GM18511 (cell line): ENCODE data around the gene BET1.
A peak's percentile ranks its signal among the peaks of the same experiment; 100 is the strongest.

ENCODE experiments used
- ATAC-seq: cut with Tn5 transposase; IDR thresholded peaks from one replicate; pipeline ENCODE4 v1.9.1; 2021; ENCODE audit warnings: mild to moderate bottlenecking, moderate library complexity; ENCODE audit not compliant: unreplicated experiment

BET1 gene

DNA sequence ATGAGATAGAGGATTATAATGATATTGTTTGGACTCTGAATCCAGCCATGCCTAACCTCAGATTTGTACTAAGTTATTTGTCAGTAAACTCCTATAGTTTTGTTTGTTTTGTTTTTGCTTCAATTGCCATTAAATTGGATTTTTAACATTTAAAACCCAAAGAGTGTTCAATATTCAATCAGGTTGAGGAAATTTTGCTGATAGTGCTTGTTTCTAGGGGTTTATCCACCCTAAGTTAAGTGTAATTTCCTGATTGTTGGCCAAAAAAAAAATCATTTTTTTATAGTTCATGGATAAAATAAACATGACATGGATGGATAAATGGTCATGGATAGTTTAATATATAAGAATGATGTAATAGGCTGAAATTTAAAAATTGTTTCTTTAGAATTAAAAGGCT lies 11.4 kb upstream of the BET1 start:
- no peak for ATAC-seq

GRCh38 chr7:94012746-94013145 lies 8.6 kb upstream of the BET1 start:
- ATAC-seq, result no peak

- no peak for ATAC-seq
These were observed 7.7 kb upstream of the BET1 start for GRCh38 chr7:94011714-94012353.

DNA sequence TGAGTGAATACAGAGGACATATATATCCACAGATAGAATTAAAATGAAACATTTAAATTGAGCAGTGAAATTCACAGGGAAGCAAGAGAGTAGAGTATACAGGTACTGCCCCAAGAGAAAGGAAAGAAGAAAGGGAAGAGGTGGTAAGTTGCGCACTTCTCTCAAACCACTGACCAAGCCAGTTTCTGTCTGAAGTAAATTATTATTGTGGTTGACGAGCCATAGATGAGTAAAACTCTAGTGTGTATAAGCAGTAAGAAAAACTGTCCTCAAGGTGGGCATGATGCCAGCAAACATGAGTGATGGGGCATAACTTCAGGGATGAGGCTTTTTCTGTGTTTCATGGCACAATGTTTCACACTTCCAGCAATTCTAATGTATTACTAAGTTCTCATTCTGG lies 4.4 kb upstream of the BET1 start:
- ATAC-seq, result no peak

DNA sequence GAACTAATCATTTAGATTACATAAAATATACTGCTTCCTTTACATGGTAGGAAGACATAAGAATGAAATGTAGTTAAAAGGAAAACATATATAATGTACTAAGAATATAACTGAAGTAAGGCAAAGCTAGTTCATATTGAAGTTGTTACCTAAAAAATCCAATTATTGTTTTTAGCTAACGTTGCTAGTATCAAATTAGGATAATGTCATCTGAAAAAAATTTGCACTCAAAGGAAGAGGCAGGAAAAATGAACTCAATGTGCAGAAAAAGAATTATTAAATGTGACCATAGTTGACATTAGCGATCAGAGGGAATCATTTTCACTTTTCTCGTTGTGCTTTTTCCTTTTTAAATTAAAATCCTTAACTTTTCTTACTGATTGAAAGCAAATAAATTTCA lies 1.6 kb upstream of the BET1 start:
- ATAC-seq, result no peak

DNA sequence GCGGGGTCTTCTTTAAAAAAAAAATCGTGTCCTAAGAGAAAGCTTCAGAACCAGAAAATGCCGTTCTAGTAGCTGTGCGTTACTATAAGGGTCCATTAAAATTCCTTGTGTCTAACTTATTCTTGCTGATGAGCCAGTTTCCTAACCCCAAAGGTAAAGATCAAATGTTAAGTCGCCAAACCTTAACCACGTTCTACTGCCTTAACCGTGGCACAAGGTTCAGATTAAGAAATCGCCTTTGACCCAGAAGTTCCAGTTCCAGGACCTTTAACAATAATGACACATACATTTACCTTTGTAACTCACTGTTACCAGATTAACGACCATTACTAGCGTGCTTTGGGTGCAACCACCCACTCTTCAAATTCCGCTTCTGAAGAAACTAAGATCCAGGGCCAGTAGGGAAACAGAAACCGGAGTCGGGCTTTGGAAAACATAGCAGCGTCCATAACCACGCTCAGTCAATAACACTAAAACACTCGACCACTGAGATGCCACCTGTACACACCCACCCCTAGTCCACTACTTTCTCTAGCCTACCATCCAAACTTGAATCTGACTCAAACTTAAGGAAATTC lies 620 bp downstream of the BET1 start:
- ATAC-seq, result peak; percentile 36

GRCh38 chr7:94001396-94001795 lies 2.8 kb downstream of the BET1 start:
- no peak for ATAC-seq

- no peak for ATAC-seq
These were observed 6.3 kb downstream of the BET1 start for GRCh38 chr7:93997868-93998267.

GRCh38 chr7:93992421-93993110 lies 11.6 kb downstream of the BET1 start:
- ATAC-seq, result no peak

GRCh38 chr7:93987297-93987696 lies 16.9 kb downstream of the BET1 start:
- no peak for ATAC-seq

- ATAC-seq, result no peak
These were observed 19.1 kb downstream of the BET1 start for GRCh38 chr7:93985101-93985500.

DNA sequence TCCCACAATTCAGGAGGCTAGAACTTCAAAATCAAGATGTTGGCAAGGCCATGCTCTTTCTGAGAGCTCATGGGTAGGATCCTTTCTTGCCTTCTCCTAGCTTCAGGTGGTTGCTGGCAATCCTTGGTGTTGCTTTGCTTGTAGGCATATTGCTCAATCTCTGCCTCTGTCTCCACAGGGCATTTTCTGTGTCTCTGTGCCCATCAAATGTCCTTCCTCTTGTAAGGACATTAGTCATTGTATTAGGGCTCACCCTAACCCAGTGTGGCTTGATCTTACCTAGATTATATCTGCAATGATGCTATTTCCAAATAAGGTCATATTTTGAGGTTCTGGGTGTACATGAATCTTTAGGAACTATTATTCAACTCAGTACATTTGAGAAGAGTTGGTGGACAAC lies 20.1 kb downstream of the BET1 start:
- no peak for ATAC-seq

DNA sequence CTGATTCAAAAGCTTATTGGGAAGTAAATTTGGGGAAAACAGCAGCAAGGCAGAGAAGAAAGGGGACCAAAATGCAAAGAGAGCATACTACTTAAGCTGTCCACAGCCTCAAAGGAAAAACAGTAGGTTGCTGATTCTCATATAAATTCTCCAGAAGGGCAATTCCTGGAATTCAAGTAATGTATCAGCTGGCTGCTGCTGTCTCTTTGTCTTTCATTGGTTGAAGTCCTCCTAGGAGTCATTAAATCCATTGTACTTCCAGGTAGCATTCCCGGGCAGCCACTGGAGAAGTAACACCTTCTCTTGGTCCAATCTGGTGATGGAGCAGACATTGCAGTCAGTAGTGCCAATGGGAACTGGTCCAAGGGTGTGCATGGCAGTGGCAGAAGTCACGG lies 22.7 kb downstream of the BET1 start:
- ATAC-seq, result no peak

DNA sequence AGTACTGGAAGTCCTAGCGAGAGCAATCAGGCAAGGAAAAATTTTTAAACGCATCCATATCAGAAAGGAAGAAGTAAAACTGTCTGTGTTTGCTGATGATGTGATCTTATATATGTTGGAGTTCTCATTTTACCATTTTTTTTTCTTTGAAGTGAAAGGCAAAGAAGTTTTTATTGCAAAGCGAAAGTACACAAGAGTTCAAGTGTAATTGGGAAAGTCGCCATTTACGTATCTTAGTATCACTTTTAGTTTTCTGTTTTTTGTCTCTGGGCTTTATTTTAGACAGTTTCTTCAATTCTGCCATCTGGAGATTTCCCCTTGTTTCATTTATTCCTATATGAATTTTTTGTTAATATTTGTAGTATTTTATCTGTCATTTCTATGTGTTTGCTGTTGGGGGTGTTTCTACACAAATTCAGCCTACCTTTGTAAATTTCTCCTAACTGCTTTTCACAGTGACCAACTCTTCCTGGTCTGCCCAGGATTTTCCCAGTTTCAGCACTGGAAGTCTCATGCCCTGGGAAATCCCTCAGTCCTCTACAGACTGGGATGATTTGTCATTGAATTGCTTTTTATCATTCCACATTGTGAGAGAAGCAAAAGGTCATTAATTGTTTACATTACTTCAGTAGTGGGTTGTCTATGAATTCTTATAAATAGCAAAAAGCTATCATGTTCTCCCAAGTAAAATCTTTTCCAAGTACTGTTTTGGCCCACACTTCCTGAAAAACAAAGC lies 23.2 kb downstream of the BET1 start:
- ATAC-seq, result peak; percentile 60

- no peak for ATAC-seq
These were observed 26.8 kb downstream of the BET1 start for GRCh38 chr7:93977211-93977950.

- ATAC-seq, result no peak
These were observed 31.0 kb downstream of the BET1 start for GRCh38 chr7:93973134-93973533.

- no peak for ATAC-seq
These were observed 32.0 kb downstream of the BET1 start for GRCh38 chr7:93972029-93972725.

DNA sequence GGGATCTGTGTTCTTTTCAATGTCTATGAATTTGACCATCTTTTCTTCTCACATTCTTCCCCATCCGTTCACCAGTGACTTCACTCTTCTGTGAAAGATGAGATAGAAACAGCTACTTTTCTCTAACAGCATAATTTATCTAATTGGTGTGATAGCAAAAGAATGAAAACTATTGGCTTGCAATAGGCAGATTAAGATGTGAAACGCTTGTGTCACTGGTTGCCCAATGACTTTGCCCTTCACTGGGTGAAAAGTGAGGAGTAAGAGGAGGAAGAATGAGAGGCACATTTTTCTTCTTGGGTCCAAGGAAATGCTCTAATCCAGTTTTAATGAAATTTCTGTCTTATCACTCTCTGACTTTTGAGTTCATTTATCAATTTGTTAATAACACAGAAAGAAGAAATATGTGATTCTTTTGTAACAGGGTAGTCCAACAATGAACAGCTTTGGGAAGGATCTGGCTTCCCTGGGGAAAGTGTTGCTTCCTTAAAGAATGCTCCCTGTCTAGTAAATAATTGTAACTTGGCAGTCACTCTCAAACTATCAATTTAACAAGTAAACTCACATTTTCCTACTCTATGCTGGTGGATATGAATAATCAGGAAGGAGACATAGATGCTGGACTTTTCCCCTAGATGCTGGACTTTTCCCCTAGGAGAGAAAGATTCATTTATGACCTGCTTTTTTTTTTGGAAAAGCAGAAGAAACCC lies 35.1 kb downstream of the BET1 start:
- ATAC-seq, result no peak

DNA sequence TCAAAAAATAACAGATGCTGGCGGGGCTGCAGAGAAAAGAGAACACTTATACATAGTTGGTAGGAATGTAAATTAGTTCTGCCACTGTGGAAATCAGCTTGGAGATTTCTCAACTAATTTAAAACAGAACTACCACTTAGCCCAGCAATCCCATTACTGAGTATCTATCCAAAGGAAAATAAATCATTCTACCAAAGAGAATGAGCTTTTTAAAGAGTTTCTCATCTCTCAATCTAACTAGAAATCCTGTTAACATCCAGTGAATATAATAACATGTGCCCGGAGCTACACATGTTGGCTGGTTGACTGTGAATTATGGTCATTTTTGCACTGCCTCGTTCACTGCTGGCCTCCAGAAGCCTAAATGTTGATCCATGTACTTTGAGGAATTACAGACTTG lies 39.3 kb downstream of the BET1 start:
- ATAC-seq, result no peak

- ATAC-seq, result no peak
These were observed 39.9 kb downstream of the BET1 start for GRCh38 chr7:93964262-93964661.
